Testis (tissue), 2 donors: Measurements from ENCODE around the gene OR7D4.
"Not testable (repeated sequence)": the region's sequence is repeated elsewhere in the genome, so short reads cannot be mapped to it uniquely, and the experiment has no call there.

Source experiments
- CTCF ChIP-seq, 3 experiments: fragments of 450-650 bp in 2 of 3; fragments of 200-600 bp in 1 of 3; sonication (generic) in 1 of 3; IDR thresholded peaks; one replicate each; pipeline ENCODE4 v1.5.1; 2016 to 2019; ENCODE audit warnings: antibody characterized with exemption in 3 of 3, mild to moderate bottlenecking in 2 of 3, moderate library complexity in 1 of 3
- POLR2A ChIP-seq: fragments of 450-650 bp; IDR thresholded peaks from one replicate; pipeline ENCODE4 v1.6.1; 2017; ENCODE audit warnings: antibody characterized with exemption, mild to moderate bottlenecking, moderate library complexity

- TF ChIP-seq POLR2A; CTCF (IDR thresholded peaks at IDR 0.05): not testable (repeated sequence)
Measured at GRCh38 chr19:9198044-9198443, 21.3 kb downstream of the OR7D4 start.
